Measurements from ENCODE around the gene KRT86. TPM values are rescaled to one million over a fixed set of nuclear protein-coding genes. Genes with fewer than 3 reads are reported as not detected.
A peak's percentile ranks its signal among the peaks of the same experiment; 100 is the strongest.

The KRT86 gene
- total and polyA plus RNA-seq, 2 of the 13 experiments (the other 11 are each of a cell fraction or from before 2014, with no cell fraction given) = not detected

- no peak for TF ChIP-seq ZNF3 (CRISPR knock-in tag; IDR thresholded peaks at IDR 0.05)
- TF ChIP-seq ZNF205 (CRISPR knock-in tag; IDR thresholded peaks at IDR 0.05) = no peak
- no peak for TF ChIP-seq U2AF2 (IDR thresholded peaks at IDR 0.05; ENCODE audit: low read depth, low read length)
These were observed 32.3 kb downstream of the KRT86 start (continued) for GRCh38 chr12:52306731-52307130.

GRCh38 chr12:52307836-52308805 is 33.7 kb downstream of the KRT86 start:
- H3K4me2 ChIP-seq (ENCODE audit: low read depth, low read length) = peak overlapping the region; percentile 50
- TF ChIP-seq SNAPC5 (CRISPR knock-in tag; IDR thresholded peaks at IDR 0.05; ENCODE audit: borderline replicate concordance) (no peak), HNRNPLL (IDR thresholded peaks at IDR 0.05; ENCODE audit: low read depth, low read length, poor library complexity, severe bottlenecking) (peak; percentile 53), ZNF33A (CRISPR knock-in tag; IDR thresholded peaks at IDR 0.05; ENCODE audit: borderline replicate concordance) (no peak), MLLT10 (CRISPR knock-in tag; IDR thresholded peaks at IDR 0.05) (no peak), ZNF777 (CRISPR knock-in tag; IDR thresholded peaks at IDR 0.05) (no peak), ZBTB14 (CRISPR knock-in tag; IDR thresholded peaks at IDR 0.05) (peak; percentile 25; the same call in 1 of the 2 replicates), IRF9 (CRISPR knock-in tag; IDR thresholded peaks at IDR 0.05; ENCODE audit: borderline replicate concordance) (peak; percentile 31; the same call in 1 of the 2 replicates), ZNF816 (CRISPR knock-in tag; IDR thresholded peaks at IDR 0.05; ENCODE audit: borderline replicate concordance) (no peak), AHDC1 (CRISPR knock-in tag; IDR thresholded peaks at IDR 0.05; ENCODE audit: borderline replicate concordance) (no peak)

More at GRCh38 chr12:52307836-52308805, 33.7 kb downstream of the KRT86 start:
- Histone ChIP-seq H3K9ac (ENCODE audit: insufficient read depth, low read depth, low read length) (no peak overlapping the region), H3K79me2 (ENCODE audit: insufficient read depth, low read length) (no peaks in the 10 kb centered on the region), H3K4me3 (replicated peaks in 1 of 3; ENCODE audit: insufficient read depth in 1 of 3, low read depth in 2 of 3, low read length in 3 of 3) (peak overlapping the region in 2 of 3 experiments; percentile 27 to 44; a peak in 2 of 6 replicates), H4K20me1 (ENCODE audit: insufficient read depth, low read length) (no peaks in the 10 kb centered on the region), H2AFZ (ENCODE audit: low read length) (no peak overlapping the region), H3K9me3 (ENCODE audit: low read length) (no peaks in the 10 kb centered on the region), H3K27me3 (ENCODE audit: control insufficient read depth in 1 of 2, insufficient read depth in 2 of 2, low read length in 2 of 2) (peaks cover 0 to 36% of the 10 kb centered on the region in 2 experiments; a peak in 3 of 5 replicates), H3K27ac (ENCODE audit: extremely low read length, insufficient read depth, low read length) (no peak overlapping the region), H3K4me1 (ENCODE audit: insufficient read depth, low read length) (peaks cover 21% of the 10 kb centered on the region), H3K36me3 (replicated peaks in 1 of 2; ENCODE audit: control insufficient read depth in 1 of 2, insufficient read depth in 2 of 2, low read length in 2 of 2) (no peaks in the 10 kb centered on the region)
- FAIRE-seq (no peak), DNase-seq (ENCODE audit: low spot score) (no peak), ATAC-seq (peak; percentile 93)
- intact Hi-C loops (cut with micrococcal nuclease; ENCODE audit: unreplicated experiment) = loop anchor here (5.0 kb wide), 1 partner anchor 56 kb away; no protein-coding TSS in a partner anchor
- no TSS peak for BruUV-seq (replicated peaks)
- in situ Hi-C loops (cut with HindIII; ENCODE audit: extremely low pct_ligation_motif_present, low pct_unique_long_range_greater_than_20kb) = no loop called here
- POLR2A ChIA-PET = no interaction called here
- CTCF ChIA-PET (ENCODE audit: low intra/inter-chr PET ratio, low total read pairs) = no interaction called here
- WGBS (ENCODE audit: low lambda C conversion rate) = 8% methylated on average over 11 of the region's 71 CpGs

Measured in HepG2 (cell line).